Tibial nerve (tissue), 3 donors: ENCODE results near the gene MAGI2.

Experiments used
- POLR2A ChIP-seq, 2 donors: fragments of 450-650 bp; IDR thresholded peaks; one replicate each; pipeline ENCODE4 v1.6.1; 2017; ENCODE audit warnings: antibody characterized with exemption in 2 of 2, mild to moderate bottlenecking in 2 of 2, moderate library complexity in 2 of 2
- TF ChIP-seq, protein P1 (sequence below), 5 experiments: fragments of 200-600 bp in 3 of 5; fragments of 450-650 bp in 2 of 5; sonication (generic) in 3 of 5; IDR thresholded peaks; one replicate each; pipeline ENCODE4 v1.5.1; 2016 to 2019; ENCODE audit warnings: antibody characterized with exemption in 5 of 5, mild to moderate bottlenecking in 3 of 5, moderate library complexity in 2 of 5

DNA sequence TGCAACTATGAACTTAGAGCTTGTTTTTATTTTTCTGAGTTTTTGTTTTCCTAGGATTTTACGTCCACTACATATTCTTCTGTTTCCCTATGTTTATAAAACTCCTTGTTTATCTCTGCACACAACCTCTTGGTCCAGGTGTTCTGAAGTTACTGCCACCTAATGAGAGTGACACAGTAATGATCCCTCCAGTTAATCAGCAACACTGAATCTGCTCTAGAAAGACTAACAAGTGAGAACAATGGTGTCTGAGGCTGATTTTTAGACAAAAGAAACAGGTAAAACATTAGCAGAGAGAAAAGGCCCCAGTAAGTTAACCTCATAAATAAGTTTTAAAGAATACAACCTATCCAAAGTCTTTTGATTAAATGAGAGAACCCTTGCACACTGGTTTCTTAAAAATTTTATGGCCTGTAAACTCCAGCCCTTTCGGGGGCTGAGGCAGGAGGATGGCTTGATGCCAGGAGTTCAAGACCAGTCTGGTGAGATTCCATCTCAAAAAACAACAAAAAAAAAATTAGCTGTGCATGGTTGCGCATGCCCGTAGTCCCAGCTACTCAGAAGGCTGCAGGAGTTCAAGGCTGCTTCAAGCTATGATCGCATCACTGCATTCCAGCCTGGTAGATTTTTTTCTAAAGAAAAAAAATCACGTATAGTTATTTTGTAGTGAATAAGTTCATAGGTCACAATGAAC lies 397.6 kb downstream of the MAGI2 start:
- no peak for TF ChIP-seq POLR2A (IDR thresholded peaks at IDR 0.05)
- TF ChIP-seq, protein P1, sequence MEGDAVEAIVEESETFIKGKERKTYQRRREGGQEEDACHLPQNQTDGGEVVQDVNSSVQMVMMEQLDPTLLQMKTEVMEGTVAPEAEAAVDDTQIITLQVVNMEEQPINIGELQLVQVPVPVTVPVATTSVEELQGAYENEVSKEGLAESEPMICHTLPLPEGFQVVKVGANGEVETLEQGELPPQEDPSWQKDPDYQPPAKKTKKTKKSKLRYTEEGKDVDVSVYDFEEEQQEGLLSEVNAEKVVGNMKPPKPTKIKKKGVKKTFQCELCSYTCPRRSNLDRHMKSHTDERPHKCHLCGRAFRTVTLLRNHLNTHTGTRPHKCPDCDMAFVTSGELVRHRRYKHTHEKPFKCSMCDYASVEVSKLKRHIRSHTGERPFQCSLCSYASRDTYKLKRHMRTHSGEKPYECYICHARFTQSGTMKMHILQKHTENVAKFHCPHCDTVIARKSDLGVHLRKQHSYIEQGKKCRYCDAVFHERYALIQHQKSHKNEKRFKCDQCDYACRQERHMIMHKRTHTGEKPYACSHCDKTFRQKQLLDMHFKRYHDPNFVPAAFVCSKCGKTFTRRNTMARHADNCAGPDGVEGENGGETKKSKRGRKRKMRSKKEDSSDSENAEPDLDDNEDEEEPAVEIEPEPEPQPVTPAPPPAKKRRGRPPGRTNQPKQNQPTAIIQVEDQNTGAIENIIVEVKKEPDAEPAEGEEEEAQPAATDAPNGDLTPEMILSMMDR (IDR thresholded peaks at IDR 0.05): no peak
